Measurements from ENCODE around the gene LDLRAD1. TPM values are rescaled to one million over a fixed set of nuclear protein-coding genes. Genes with fewer than 3 reads are reported as not detected.

Gene LDLRAD1
- total RNA-seq, 1 experiment from 2014 or later = not detected

DNA sequence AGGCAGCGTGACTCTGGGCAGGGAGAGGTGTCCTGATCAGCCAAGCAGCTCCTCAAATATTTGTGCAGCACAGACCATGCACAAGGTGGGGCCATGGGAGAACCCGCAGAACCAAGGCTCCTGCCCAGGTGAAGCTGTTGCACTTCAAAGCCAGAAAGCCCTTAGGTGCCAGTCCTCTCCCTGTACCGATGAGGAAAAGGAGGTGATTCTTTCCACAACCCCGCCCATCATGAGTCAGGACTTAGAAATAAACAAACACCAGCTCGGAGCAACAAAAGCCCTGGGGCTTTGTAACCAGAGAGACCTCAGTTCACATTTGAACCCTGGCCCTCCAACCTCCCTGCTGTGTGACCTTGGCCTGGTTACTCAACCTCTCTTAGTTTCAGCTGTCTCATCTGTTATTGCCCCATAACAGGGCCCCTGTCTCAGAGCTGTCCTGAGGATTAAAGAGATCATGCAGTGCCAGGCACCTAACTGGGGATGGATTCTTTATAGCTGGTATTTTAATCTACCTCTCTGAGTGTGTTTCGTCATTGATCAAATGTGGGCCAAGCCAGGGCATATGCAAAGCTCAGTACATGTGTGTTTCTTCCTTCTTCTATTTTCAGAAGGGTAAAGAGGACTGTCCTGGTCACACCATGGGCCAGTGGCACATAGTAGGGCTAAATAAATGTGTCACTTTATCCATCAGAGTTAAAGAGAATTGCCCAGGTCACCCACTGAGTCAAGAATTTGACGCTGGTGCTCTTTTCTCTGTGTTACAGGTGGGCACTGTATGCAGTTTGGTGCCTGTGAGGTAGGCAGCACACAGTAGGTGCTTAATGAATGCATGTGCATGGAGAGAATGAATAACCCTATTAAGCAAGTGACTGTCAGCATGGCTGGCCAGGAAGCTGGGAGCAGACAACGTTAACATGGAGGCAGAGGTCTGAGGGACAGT lies 1.4 kb downstream of the LDLRAD1 start:
- Histone ChIP-seq H2BK120ac (ENCODE audit: low read depth, low read length, poor library complexity, severe bottlenecking) (no peak overlapping the region), H2BK12ac (ENCODE audit: insufficient read length, low read depth, low read length) (no peak overlapping the region), H4K5ac (ENCODE audit: insufficient read length, low read depth, low read length) (no peak overlapping the region), H3K4me2 (ENCODE audit: insufficient read depth, insufficient read length, low read length) (no peak overlapping the region), H4K20me1 (ENCODE audit: control insufficient read depth, insufficient read depth, insufficient read length) (no peaks in the 10 kb centered on the region), H3K14ac (ENCODE audit: insufficient read depth, low read length) (peak overlapping the region; percentile 8; the same call in 1 of the 2 replicates), H3K4ac (ENCODE audit: low read depth, low read length) (no peak overlapping the region), H3K23me2 (ENCODE audit: insufficient read length, low read depth, low read length, poor library complexity, severe bottlenecking) (no peaks in the 10 kb centered on the region), H4K8ac (replicated peaks; ENCODE audit: insufficient read length, low read depth, low read length) (no peak overlapping the region), H2BK5ac (ENCODE audit: insufficient read length, low read length) (no peak overlapping the region), H3K9me3 (ENCODE audit: control insufficient read depth, low read depth, low read length) (no peaks in the 10 kb centered on the region), H3K79me2 (ENCODE audit: insufficient read depth, low read length) (no peaks in the 10 kb centered on the region), H2AK5ac (ENCODE audit: insufficient read length, low read length) (no peak overlapping the region), H4K91ac (ENCODE audit: insufficient read length, low read depth, low read length) (no peak overlapping the region), H3K79me1 (ENCODE audit: insufficient read depth, low read depth, low read length, poor library complexity, severe bottlenecking) (no peaks in the 10 kb centered on the region), H3K27ac (ENCODE audit: insufficient read length, low read depth, low read length) (no peak overlapping the region), H3K4me1 (ENCODE audit: insufficient read depth, low read length) (no peaks in the 10 kb centered on the region), H3K18ac (ENCODE audit: insufficient read length, low read depth, low read length) (no peak overlapping the region), H3K23ac (ENCODE audit: insufficient read length, low read depth, low read length) (no peak overlapping the region), H2AFZ (ENCODE audit: low read length) (no peak overlapping the region), H2BK15ac (ENCODE audit: low read depth, low read length) (no peak overlapping the region), H3K56ac (ENCODE audit: insufficient read length, low read depth, low read length) (no peak overlapping the region), H3K27me3 (ENCODE audit: insufficient read depth, low read length) (no peaks in the 10 kb centered on the region), H2BK20ac (ENCODE audit: low read depth, low read length, poor library complexity, severe bottlenecking) (no peak overlapping the region), H3K9ac (ENCODE audit: extremely low read depth, insufficient read length, low read length) (no peak overlapping the region), H3T11ph (ENCODE audit: low read length) (no peak overlapping the region)
- TF ChIP-seq, protein P1, sequence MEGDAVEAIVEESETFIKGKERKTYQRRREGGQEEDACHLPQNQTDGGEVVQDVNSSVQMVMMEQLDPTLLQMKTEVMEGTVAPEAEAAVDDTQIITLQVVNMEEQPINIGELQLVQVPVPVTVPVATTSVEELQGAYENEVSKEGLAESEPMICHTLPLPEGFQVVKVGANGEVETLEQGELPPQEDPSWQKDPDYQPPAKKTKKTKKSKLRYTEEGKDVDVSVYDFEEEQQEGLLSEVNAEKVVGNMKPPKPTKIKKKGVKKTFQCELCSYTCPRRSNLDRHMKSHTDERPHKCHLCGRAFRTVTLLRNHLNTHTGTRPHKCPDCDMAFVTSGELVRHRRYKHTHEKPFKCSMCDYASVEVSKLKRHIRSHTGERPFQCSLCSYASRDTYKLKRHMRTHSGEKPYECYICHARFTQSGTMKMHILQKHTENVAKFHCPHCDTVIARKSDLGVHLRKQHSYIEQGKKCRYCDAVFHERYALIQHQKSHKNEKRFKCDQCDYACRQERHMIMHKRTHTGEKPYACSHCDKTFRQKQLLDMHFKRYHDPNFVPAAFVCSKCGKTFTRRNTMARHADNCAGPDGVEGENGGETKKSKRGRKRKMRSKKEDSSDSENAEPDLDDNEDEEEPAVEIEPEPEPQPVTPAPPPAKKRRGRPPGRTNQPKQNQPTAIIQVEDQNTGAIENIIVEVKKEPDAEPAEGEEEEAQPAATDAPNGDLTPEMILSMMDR (conservative IDR thresholded peaks at IDR 0.05) = no peak
- peak overlapping the region in 1 of 2 experiments; percentile 32; a peak in 1 of 5 replicates for H3K4me3 Mint-ChIP-seq
- no peaks in the 10 kb centered on the region; the same call in 1 of the 2 replicates for H3K27me3 Mint-ChIP-seq (ENCODE audit: low read depth)
- no CpG with 5 or more reads among the region's 8 CpGs for whole genome bisulfite sequencing (ENCODE audit: extremely low coverage, insufficient read length, low lambda C conversion rate)
- no peak for DNase-seq
- H3K9me3 Mint-ChIP-seq = no peaks in the 10 kb centered on the region
- H3K36me3 Mint-ChIP-seq (ENCODE audit: insufficient read depth in 1 of 3, low read depth in 3 of 3) = no peaks in the 10 kb centered on the region
- peaks cover 8 to 10% of the 10 kb centered on the region in 2 experiments for H3K4me1 Mint-ChIP-seq
- no peak overlapping the region for H3K27ac Mint-ChIP-seq

Data from H9 (cell line).